ENCODE data around the gene EBF3. TPM values are rescaled to one million over a fixed set of nuclear protein-coding genes. Genes with fewer than 3 reads are reported as not detected.

EBF3 gene
- total RNA-seq, 1 experiment from 2014 or later = not detected

DNA sequence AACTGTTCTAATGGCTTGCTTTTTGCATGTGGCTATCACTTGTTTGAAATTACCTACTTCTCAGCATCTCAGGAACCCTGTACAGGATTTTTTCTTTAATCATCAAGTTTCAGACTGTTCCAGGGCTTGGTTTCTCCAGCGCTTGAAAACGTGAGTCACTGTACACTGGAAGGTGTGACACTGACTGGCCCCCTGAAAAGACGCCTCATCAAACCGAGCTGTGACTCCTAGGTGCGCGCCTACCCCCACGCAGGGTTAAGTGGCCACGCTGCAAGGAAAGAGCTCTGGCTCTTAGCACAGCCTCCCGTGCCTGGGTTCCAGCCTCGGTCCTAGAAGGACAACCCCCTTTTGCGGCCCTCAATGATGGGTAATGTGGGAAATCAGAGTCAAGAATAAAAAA lies 81.0 kb downstream of the EBF3 start:
- H3K9me3 Mint-ChIP-seq (ENCODE audit: unreplicated experiment) = no peaks in the 10 kb centered on the region
- BruUV-seq (replicated peaks) = no TSS peak
- ChIA-PET POLR2A (no interaction called here), CTCF (no interaction called here)
- TF ChIP-seq, protein P1, sequence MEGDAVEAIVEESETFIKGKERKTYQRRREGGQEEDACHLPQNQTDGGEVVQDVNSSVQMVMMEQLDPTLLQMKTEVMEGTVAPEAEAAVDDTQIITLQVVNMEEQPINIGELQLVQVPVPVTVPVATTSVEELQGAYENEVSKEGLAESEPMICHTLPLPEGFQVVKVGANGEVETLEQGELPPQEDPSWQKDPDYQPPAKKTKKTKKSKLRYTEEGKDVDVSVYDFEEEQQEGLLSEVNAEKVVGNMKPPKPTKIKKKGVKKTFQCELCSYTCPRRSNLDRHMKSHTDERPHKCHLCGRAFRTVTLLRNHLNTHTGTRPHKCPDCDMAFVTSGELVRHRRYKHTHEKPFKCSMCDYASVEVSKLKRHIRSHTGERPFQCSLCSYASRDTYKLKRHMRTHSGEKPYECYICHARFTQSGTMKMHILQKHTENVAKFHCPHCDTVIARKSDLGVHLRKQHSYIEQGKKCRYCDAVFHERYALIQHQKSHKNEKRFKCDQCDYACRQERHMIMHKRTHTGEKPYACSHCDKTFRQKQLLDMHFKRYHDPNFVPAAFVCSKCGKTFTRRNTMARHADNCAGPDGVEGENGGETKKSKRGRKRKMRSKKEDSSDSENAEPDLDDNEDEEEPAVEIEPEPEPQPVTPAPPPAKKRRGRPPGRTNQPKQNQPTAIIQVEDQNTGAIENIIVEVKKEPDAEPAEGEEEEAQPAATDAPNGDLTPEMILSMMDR (IDR thresholded peaks at IDR 0.05; ENCODE audit: unreplicated experiment) = no peak
- H3K4me3 Mint-ChIP-seq (ENCODE audit: unreplicated experiment) = no peak overlapping the region
- no peak for DNase-seq (ENCODE audit: unreplicated experiment)
- H3K4me1 Mint-ChIP-seq (ENCODE audit: insufficient read depth, unreplicated experiment) = no peaks in the 10 kb centered on the region
- H3K36me3 Mint-ChIP-seq (ENCODE audit: insufficient read depth, unreplicated experiment) = no peaks in the 10 kb centered on the region
- no peaks in the 10 kb centered on the region for H3K27me3 Mint-ChIP-seq (ENCODE audit: insufficient read depth, unreplicated experiment)
- intact Hi-C loops (cut with micrococcal nuclease) = no loop called here
- H3K27ac Mint-ChIP-seq (ENCODE audit: low read depth, unreplicated experiment) = no peak overlapping the region

DNA sequence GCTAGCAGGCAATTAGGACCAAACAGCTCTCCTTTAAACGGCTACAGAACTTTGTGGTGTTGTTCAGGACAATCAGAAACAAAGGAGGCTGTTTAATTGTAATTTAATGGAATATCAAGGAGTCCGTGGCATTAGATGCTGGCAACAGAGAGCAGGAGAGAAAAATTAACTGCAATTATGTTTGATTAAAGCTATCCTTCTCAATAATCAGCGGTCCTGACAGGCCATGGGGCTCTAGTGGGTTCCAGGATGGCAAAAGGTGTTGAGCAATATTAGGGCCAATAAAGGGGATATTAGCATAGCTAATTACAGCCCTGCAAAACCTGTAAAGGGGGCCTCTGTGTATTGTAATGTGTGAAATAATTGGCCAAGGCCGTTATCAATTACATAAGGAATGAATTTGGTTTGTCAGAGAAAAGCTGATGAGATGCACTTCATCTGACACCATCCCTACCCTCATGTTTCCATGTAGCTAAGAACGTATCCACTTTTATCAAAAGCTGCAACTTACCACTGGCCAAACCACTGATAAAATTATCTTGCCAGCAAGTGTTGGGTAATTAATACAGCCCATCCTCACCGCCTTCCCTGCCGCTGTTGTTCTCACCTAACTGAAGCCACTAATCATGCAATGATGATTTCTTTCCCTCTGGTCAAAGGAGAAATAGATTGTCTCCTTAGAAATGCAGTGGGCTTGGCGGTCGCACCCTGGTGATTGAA lies 81.6 kb downstream of the EBF3 start:
- Mint-ChIP-seq H3K27me3 (ENCODE audit: insufficient read depth, unreplicated experiment) (no peaks in the 10 kb centered on the region), H3K4me3 (ENCODE audit: unreplicated experiment) (no peak overlapping the region), H3K27ac (ENCODE audit: low read depth, unreplicated experiment) (no peak overlapping the region), H3K4me1 (ENCODE audit: insufficient read depth, unreplicated experiment) (no peaks in the 10 kb centered on the region), H3K9me3 (ENCODE audit: unreplicated experiment) (no peaks in the 10 kb centered on the region), H3K36me3 (ENCODE audit: insufficient read depth, unreplicated experiment) (no peaks in the 10 kb centered on the region)
- DNase-seq (ENCODE audit: unreplicated experiment) = no peak
- intact Hi-C loops (cut with micrococcal nuclease) = no loop called here
- TF ChIP-seq, protein P1 (IDR thresholded peaks at IDR 0.05; ENCODE audit: unreplicated experiment) = no peak
- CTCF ChIA-PET = interaction anchor here (0.6 kb wide), 1 partner anchor 851 kb away, joined by 3 read pairs; no protein-coding TSS in a partner anchor
- no TSS peak for BruUV-seq (replicated peaks)
- POLR2A ChIA-PET = interaction anchor here (0.5 kb wide), 1 partner anchor 15 kb away, joined by 3 read pairs; no protein-coding TSS in a partner anchor

GRCh38 chr10:129881641-129882040 lies 82.4 kb downstream of the EBF3 start:
- Mint-ChIP-seq H3K27me3 (ENCODE audit: insufficient read depth, unreplicated experiment) (no peaks in the 10 kb centered on the region), H3K4me1 (ENCODE audit: insufficient read depth, unreplicated experiment) (no peaks in the 10 kb centered on the region), H3K27ac (ENCODE audit: low read depth, unreplicated experiment) (no peak overlapping the region), H3K4me3 (ENCODE audit: unreplicated experiment) (no peak overlapping the region), H3K36me3 (ENCODE audit: insufficient read depth, unreplicated experiment) (no peaks in the 10 kb centered on the region), H3K9me3 (ENCODE audit: unreplicated experiment) (no peaks in the 10 kb centered on the region)
- intact Hi-C loops (cut with micrococcal nuclease) = no loop called here
- ChIA-PET CTCF (interaction anchor here (0.6 kb wide), 1 partner anchor 47 kb away, joined by 4 read pairs; no protein-coding TSS in a partner anchor), POLR2A (interaction anchor here (0.5 kb wide), 1 partner anchor 14 kb away, joined by 3 read pairs; no protein-coding TSS in a partner anchor)
- no TSS peak for BruUV-seq (replicated peaks)
- DNase-seq (ENCODE audit: unreplicated experiment) = no peak
- TF ChIP-seq, protein P1 (IDR thresholded peaks at IDR 0.05; ENCODE audit: unreplicated experiment) = no peak

DNA sequence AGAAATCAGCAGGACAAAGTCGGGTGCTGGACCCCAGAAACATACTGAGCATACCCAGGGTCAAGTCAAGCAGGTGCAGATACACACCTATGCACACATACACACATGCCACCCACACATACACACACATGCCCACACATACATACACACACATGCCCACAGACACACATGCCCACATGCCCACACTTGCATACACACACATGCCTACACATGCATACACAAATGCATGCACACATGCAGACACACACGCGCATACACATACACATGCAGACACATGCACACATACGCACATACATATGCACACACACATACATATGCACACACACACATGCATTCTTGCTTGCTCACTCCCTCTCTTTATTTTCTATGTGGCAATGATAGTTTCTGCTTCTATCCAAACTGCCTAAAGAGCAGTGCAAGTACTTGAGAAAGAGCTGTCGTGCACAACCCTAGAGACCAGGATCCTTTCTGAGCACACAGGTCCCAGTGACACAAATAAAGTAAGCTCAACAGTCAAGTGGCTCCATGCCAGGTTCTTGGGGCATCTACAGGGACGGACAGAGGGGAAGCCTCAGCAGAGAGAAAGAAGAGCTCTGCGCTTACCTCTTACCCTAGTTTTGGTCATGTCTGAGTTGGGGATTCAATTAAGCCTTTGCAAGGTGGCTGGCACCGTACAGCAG lies 83.7 kb downstream of the EBF3 start:
- Mint-ChIP-seq H3K27me3 (ENCODE audit: insufficient read depth, unreplicated experiment) (no peaks in the 10 kb centered on the region), H3K27ac (ENCODE audit: low read depth, unreplicated experiment) (no peak overlapping the region), H3K36me3 (ENCODE audit: insufficient read depth, unreplicated experiment) (no peaks in the 10 kb centered on the region), H3K4me1 (ENCODE audit: insufficient read depth, unreplicated experiment) (no peaks in the 10 kb centered on the region), H3K9me3 (ENCODE audit: unreplicated experiment) (no peaks in the 10 kb centered on the region), H3K4me3 (ENCODE audit: unreplicated experiment) (no peak overlapping the region)
- ChIA-PET CTCF (interaction anchor here (0.6 to 0.7 kb wide), 2 partner anchors 153 to 1044 kb away, joined by 3 to 5 read pairs; no protein-coding TSS in a partner anchor), POLR2A (no interaction called here)
- BruUV-seq (replicated peaks) = no TSS peak
- TF ChIP-seq, protein P1 (IDR thresholded peaks at IDR 0.05; ENCODE audit: unreplicated experiment) = no peak
- no peak for DNase-seq (ENCODE audit: unreplicated experiment)
- intact Hi-C loops (cut with micrococcal nuclease) = no loop called here
